ENCODE measurements around the gene NMD3.

The NMD3 gene

DNA sequence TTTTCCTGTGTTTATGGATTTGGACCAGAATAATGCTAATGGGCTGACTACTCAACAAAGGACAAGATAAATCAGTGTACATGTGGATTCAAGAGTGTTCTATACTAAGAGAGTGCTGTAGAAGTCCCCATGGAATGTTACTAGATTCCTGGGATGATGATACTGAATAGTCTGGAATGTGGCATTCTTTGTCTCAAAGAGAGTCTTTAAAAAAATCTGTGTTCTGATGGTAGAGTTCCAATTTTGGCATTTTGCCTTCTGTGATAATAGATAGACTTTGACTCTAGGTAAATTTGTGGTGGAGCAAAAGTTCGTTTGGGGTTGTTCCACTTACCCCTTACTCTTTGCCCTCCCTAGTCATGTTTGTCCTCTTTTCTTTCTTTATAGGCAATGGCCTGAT lies 43.7 kb downstream of the NMD3 start:
- Histone ChIP-seq H3K18ac (ENCODE audit: low read length) (no peak overlapping the region), H4K91ac (ENCODE audit: low read depth, low read length) (no peak overlapping the region), H2BK12ac (ENCODE audit: low read length) (no peak overlapping the region), H3K9ac (ENCODE audit: low read length) (no peak overlapping the region), H3K79me1 (ENCODE audit: low read length) (peaks cover 3% of the 10 kb centered on the region), H4K8ac (ENCODE audit: low read depth, low read length) (no peak overlapping the region), H2AK5ac (ENCODE audit: low read length) (no peak overlapping the region), H3K27ac (ENCODE audit: low read depth, low read length) (no peak overlapping the region), H3K79me2 (ENCODE audit: control insufficient read depth, insufficient read depth, low read length, poor library complexity) (no peaks in the 10 kb centered on the region), H3K14ac (ENCODE audit: low read length) (no peak overlapping the region), H2BK5ac (ENCODE audit: low read depth, low read length, poor library complexity) (no peak overlapping the region), H3K4me1 (ENCODE audit: control insufficient read depth in 1 of 2, insufficient read depth in 2 of 2, low read length in 2 of 2) (peaks cover 7 to 10% of the 10 kb centered on the region in 2 experiments), H3K27me3 (ENCODE audit: insufficient read depth, low read length) (no peaks in the 10 kb centered on the region), H3K36me3 (ENCODE audit: control insufficient read depth in 1 of 2, insufficient read depth in 2 of 2, low read length in 2 of 2) (peaks cover 0 to 4% of the 10 kb centered on the region in 2 experiments), H3K4me2 (ENCODE audit: low read length) (no peak overlapping the region), H3K4me3 (ENCODE audit: low read depth, low read length) (no peak overlapping the region), H4K12ac (ENCODE audit: low read depth, low read length) (no peak overlapping the region), H2AFZ (ENCODE audit: insufficient read depth, low read length, poor library complexity) (no peak overlapping the region), H3K9me3 (ENCODE audit: insufficient read depth, low read depth, low read length) (no peaks in the 10 kb centered on the region), H3K4ac (ENCODE audit: low read depth, low read length) (no peak overlapping the region), H3K23ac (ENCODE audit: low read length) (no peak overlapping the region), H2BK120ac (ENCODE audit: insufficient read depth, low read length, poor library complexity) (no peak overlapping the region)
- no CpG with 5 or more reads among the region's 1 CpG for WGBS (ENCODE audit: extremely low coverage, insufficient coverage, insufficient read length)
- peak in 1 of 2 donors; percentile 44 for DNase-seq

GRCh38 chr3:161265916-161266571 lies 44.9 kb downstream of the NMD3 start:
- peaks cover 0 to 4% of the 10 kb centered on the region in 2 experiments for H3K36me3 ChIP-seq (ENCODE audit: control insufficient read depth in 1 of 2, insufficient read depth in 2 of 2, low read length in 2 of 2)
- no peak for DNase-seq
- no peak overlapping the region for H4K12ac ChIP-seq (ENCODE audit: low read depth, low read length)
- no peak overlapping the region for H4K8ac ChIP-seq (ENCODE audit: low read depth, low read length)
- no peaks in the 10 kb centered on the region for H3K27me3 ChIP-seq (ENCODE audit: insufficient read depth, low read length)
- peak overlapping the region; percentile 51 for H2BK120ac ChIP-seq (ENCODE audit: insufficient read depth, low read length, poor library complexity)
- peak overlapping the region; percentile 46 for H2AK5ac ChIP-seq (ENCODE audit: low read length)
- no peak overlapping the region for H2AFZ ChIP-seq (ENCODE audit: insufficient read depth, low read length, poor library complexity)
- peak overlapping the region; percentile 68 for H2BK5ac ChIP-seq (ENCODE audit: low read depth, low read length, poor library complexity)
- H3K4ac ChIP-seq (ENCODE audit: low read depth, low read length), result no peak overlapping the region
- H3K79me2 ChIP-seq (ENCODE audit: control insufficient read depth, insufficient read depth, low read length, poor library complexity), result no peaks in the 10 kb centered on the region
- no peak overlapping the region for H3K9ac ChIP-seq (ENCODE audit: low read length)
- peaks cover 7 to 10% of the 10 kb centered on the region in 2 experiments for H3K4me1 ChIP-seq (ENCODE audit: control insufficient read depth in 1 of 2, insufficient read depth in 2 of 2, low read length in 2 of 2)
- WGBS (ENCODE audit: extremely low coverage, insufficient coverage, insufficient read length), result no CpG with 5 or more reads among the region's 5 CpGs
- no peaks in the 10 kb centered on the region for H3K9me3 ChIP-seq (ENCODE audit: insufficient read depth, low read depth, low read length)
- peak overlapping the region; percentile 92 for H2BK12ac ChIP-seq (ENCODE audit: low read length)
- no peak overlapping the region for H3K23ac ChIP-seq (ENCODE audit: low read length)
- no peak overlapping the region for H3K18ac ChIP-seq (ENCODE audit: low read length)
- no peak overlapping the region for H3K14ac ChIP-seq (ENCODE audit: low read length)
- peak overlapping the region; percentile 5 for H4K91ac ChIP-seq (ENCODE audit: low read depth, low read length)
- H3K4me2 ChIP-seq (ENCODE audit: low read length), result no peak overlapping the region
- no peak overlapping the region for H3K4me3 ChIP-seq (ENCODE audit: low read depth, low read length)
- H3K79me1 ChIP-seq (ENCODE audit: low read length), result peaks cover 3% of the 10 kb centered on the region
- no peak overlapping the region for H3K27ac ChIP-seq (ENCODE audit: low read depth, low read length)

GRCh38 chr3:161266731-161267150 lies 45.6 kb downstream of the NMD3 start:
- H2AK5ac ChIP-seq (ENCODE audit: low read length), result no peak overlapping the region
- H3K18ac ChIP-seq (ENCODE audit: low read length), result no peak overlapping the region
- no peak overlapping the region for H2BK120ac ChIP-seq (ENCODE audit: insufficient read depth, low read length, poor library complexity)
- no peak overlapping the region for H3K14ac ChIP-seq (ENCODE audit: low read length)
- H4K12ac ChIP-seq (ENCODE audit: low read depth, low read length), result no peak overlapping the region
- H3K4me3 ChIP-seq (ENCODE audit: low read depth, low read length), result no peak overlapping the region
- H3K79me1 ChIP-seq (ENCODE audit: low read length), result peaks cover 3% of the 10 kb centered on the region
- peaks cover 7 to 10% of the 10 kb centered on the region in 2 experiments for H3K4me1 ChIP-seq (ENCODE audit: control insufficient read depth in 1 of 2, insufficient read depth in 2 of 2, low read length in 2 of 2)
- no CpG with 5 or more reads among the region's 1 CpG for whole genome bisulfite sequencing (ENCODE audit: extremely low coverage, insufficient coverage, insufficient read length)
- H4K91ac ChIP-seq (ENCODE audit: low read depth, low read length), result no peak overlapping the region
- H3K9ac ChIP-seq (ENCODE audit: low read length), result no peak overlapping the region
- no peak overlapping the region for H3K27ac ChIP-seq (ENCODE audit: low read depth, low read length)
- no peak overlapping the region for H4K8ac ChIP-seq (ENCODE audit: low read depth, low read length)
- H3K79me2 ChIP-seq (ENCODE audit: control insufficient read depth, insufficient read depth, low read length, poor library complexity), result no peaks in the 10 kb centered on the region
- no peak for DNase-seq
- no peak overlapping the region for H2AFZ ChIP-seq (ENCODE audit: insufficient read depth, low read length, poor library complexity)
- no peaks in the 10 kb centered on the region for H3K9me3 ChIP-seq (ENCODE audit: insufficient read depth, low read depth, low read length)
- H2BK12ac ChIP-seq (ENCODE audit: low read length), result no peak overlapping the region
- no peak overlapping the region for H3K4ac ChIP-seq (ENCODE audit: low read depth, low read length)
- no peaks in the 10 kb centered on the region for H3K27me3 ChIP-seq (ENCODE audit: insufficient read depth, low read length)
- no peak overlapping the region for H3K23ac ChIP-seq (ENCODE audit: low read length)
- H2BK5ac ChIP-seq (ENCODE audit: low read depth, low read length, poor library complexity), result no peak overlapping the region
- no peak overlapping the region for H3K4me2 ChIP-seq (ENCODE audit: low read length)
- H3K36me3 ChIP-seq (ENCODE audit: control insufficient read depth in 1 of 2, insufficient read depth in 2 of 2, low read length in 2 of 2), result peaks cover 0 to 4% of the 10 kb centered on the region in 2 experiments

GRCh38 chr3:161267646-161268045 lies 46.5 kb downstream of the NMD3 start:
- peaks cover 7 to 10% of the 10 kb centered on the region in 2 experiments for H3K4me1 ChIP-seq (ENCODE audit: control insufficient read depth in 1 of 2, insufficient read depth in 2 of 2, low read length in 2 of 2)
- no peak overlapping the region for H4K12ac ChIP-seq (ENCODE audit: low read depth, low read length)
- no peaks in the 10 kb centered on the region for H3K79me2 ChIP-seq (ENCODE audit: control insufficient read depth, insufficient read depth, low read length, poor library complexity)
- no peak overlapping the region for H3K9ac ChIP-seq (ENCODE audit: low read length)
- H3K27me3 ChIP-seq (ENCODE audit: insufficient read depth, low read length), result no peaks in the 10 kb centered on the region
- no peak overlapping the region for H2BK120ac ChIP-seq (ENCODE audit: insufficient read depth, low read length, poor library complexity)
- peaks cover 0 to 4% of the 10 kb centered on the region in 2 experiments for H3K36me3 ChIP-seq (ENCODE audit: control insufficient read depth in 1 of 2, insufficient read depth in 2 of 2, low read length in 2 of 2)
- no peak overlapping the region for H2AFZ ChIP-seq (ENCODE audit: insufficient read depth, low read length, poor library complexity)
- no peak overlapping the region for H2AK5ac ChIP-seq (ENCODE audit: low read length)
- H2BK12ac ChIP-seq (ENCODE audit: low read length), result no peak overlapping the region
- no peak overlapping the region for H3K23ac ChIP-seq (ENCODE audit: low read length)
- H3K27ac ChIP-seq (ENCODE audit: low read depth, low read length), result no peak overlapping the region
- H4K91ac ChIP-seq (ENCODE audit: low read depth, low read length), result no peak overlapping the region
- WGBS (ENCODE audit: extremely low coverage, insufficient coverage, insufficient read length), result 100% methylated on average over 1 of the region's 3 CpGs
- H4K8ac ChIP-seq (ENCODE audit: low read depth, low read length), result no peak overlapping the region
- no peak for DNase-seq
- no peak overlapping the region for H3K18ac ChIP-seq (ENCODE audit: low read length)
- H3K4ac ChIP-seq (ENCODE audit: low read depth, low read length), result no peak overlapping the region
- no peak overlapping the region for H3K4me2 ChIP-seq (ENCODE audit: low read length)
- peaks cover 3% of the 10 kb centered on the region for H3K79me1 ChIP-seq (ENCODE audit: low read length)
- no peaks in the 10 kb centered on the region for H3K9me3 ChIP-seq (ENCODE audit: insufficient read depth, low read depth, low read length)
- no peak overlapping the region for H2BK5ac ChIP-seq (ENCODE audit: low read depth, low read length, poor library complexity)
- H3K14ac ChIP-seq (ENCODE audit: low read length), result no peak overlapping the region
- H3K4me3 ChIP-seq (ENCODE audit: low read depth, low read length), result no peak overlapping the region

Data from trophoblast cell (in vitro differentiated cells and primary cell).